ENCODE measurements around the gene RASAL2.
"Not testable (repeated sequence)": the region's sequence is repeated elsewhere in the genome, so short reads cannot be mapped to it uniquely, and the experiment has no call there.

Gene RASAL2

DNA sequence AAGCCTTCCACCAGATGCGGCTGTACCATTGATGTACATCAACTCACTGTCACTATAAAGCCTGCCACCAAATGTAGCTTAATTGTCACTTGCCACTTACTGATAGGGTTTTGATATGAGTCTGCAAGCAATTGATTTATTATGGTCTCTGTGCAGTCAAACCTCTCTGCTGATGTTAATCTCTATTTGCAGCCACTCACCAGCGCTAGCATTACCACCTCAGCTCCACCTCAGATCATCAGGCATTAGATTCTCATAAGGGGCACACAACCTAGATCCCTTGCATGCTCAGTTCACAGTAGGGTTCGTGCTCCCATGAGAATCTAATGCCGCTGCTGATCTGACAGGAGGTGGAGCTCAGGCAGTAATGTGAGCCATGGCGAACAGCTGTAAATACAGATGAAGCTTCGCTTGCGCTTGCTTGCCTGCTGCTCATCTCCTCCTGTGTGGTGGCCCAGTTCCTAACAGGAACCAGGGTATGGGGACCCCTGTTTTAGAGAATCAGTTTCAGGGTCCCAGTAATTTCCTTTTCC is 26.7 kb downstream of the RASAL2 start:
- not testable (repeated sequence) for DNase-seq

GRCh38 chr1:178121883-178122282 is 28.0 kb downstream of the RASAL2 start:
- DNase-seq = no peak

DNA sequence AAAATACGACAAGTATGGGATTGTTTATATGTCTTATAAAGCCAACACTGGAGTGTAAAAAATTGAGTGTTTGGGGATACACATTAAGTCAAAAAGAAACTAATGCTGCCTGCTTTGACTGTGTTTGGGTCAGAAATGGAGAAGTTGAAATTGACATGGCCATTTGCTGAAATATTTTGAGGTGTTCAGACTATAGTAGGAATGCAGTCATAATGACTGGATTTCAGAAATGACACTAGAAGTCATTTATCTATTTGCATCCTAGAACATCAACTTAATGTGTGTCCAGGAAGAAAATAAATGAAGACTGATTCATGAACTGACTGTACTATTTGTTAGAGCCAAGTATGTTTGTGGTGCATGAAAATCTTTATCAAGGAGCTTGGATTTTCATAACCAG is 28.4 kb downstream of the RASAL2 start:
- DNase-seq = no peak

GRCh38 chr1:178124115-178124514 is 30.2 kb downstream of the RASAL2 start:
- DNase-seq = no peak

GRCh38 chr1:178126261-178126660 is 32.4 kb downstream of the RASAL2 start:
- DNase-seq = no peak

GRCh38 chr1:178126741-178127185 is 32.9 kb downstream of the RASAL2 start:
- no peak for DNase-seq

- DNase-seq = no peak
Measured at GRCh38 chr1:178127482-178128191, 33.7 kb downstream of the RASAL2 start.

- no peak for DNase-seq
Measured at GRCh38 chr1:178133239-178133989, 39.5 kb downstream of the RASAL2 start.

DNA sequence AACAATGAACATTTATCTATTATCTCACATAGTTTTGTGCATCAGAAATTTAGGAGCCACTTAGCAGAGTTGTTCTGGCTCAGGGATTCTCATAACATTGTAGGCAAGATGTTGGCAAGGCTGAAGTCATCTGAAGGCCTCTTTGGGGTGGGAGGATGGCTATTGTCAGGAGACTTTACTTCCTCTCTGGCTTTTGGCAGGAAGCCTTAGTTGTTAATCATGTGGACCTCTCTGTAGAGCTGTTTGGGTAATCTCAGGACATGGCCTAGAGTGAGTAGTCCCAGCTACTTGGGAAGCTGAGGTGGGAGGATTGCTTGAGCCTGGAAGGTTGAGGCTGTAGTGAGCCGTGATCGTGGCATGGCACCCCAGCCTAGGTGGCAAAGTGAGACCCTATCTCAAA is 40.2 kb downstream of the RASAL2 start:
- no peak for DNase-seq

GRCh38 chr1:178137238-178137637 is 43.3 kb downstream of the RASAL2 start:
- DNase-seq = no peak

DNA sequence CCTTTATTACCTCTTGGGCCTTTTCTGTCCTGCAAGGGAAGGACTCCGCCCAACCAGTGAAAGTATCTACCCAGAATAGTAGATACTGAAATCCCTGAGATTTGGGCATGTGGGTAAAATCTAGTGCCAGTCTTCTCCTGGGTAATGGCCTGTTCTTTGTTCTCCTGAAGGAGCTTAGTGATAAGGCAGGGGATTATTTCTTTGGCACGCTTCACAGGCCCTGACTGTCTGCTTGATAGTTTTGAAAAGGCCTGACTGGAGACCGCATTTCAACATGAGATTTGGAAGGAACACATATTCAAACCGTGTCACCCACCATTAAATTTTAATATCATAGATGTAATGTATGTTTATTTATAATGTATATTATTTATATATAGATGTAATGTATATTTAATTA is 48.9 kb downstream of the RASAL2 start:
- no peak for DNase-seq

DNA sequence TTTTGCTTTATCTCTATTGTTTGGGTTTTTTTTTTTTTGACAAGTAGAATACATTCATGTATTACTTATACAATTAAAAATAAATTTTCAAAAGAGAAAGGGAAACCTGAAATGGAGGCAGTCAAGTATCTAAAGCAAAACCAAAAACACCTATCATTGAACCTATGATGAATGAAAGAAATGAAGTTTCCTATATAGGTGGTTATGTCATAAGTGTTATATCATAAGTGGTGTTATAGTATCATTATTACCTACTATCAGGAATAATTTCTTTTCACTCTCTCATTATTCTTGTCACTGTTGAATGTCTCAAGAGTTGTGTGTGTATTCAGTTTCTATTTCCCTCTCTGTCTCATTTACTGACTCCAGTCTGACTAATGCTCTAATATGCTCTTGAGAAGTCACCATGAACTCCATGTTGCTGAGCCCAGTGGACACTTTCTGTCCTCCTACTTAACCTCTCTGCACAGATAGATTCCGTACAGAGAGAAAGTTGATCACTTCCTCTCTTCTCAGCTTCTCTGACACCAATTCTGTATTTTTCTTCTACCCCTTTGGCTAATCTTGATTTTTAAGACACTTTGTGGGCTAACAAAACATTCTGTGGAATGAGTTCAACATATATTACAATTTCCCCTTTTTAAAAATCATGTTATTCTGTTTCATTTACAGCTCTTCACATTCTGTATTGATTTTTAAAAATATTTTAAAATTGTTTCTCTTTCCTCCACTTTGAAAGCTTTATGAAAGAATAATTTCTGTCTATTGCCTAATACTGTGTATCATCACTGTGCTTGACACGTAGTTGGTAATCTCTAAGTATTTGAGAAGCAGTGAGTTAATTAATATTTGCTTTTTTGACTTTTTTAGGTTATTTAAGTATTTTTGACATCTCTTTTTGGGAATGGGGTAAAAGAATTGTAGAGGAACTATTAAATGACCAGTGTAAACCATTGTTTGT is 50.1 kb downstream of the RASAL2 start:
- no peak for DNase-seq

- DNase-seq = no peak
Measured at GRCh38 chr1:178145605-178146004, 51.7 kb downstream of the RASAL2 start.

GRCh38 chr1:178146436-178146835 is 52.5 kb downstream of the RASAL2 start:
- no peak for DNase-seq

- DNase-seq = no peak
Measured at GRCh38 chr1:178150610-178151009, 56.7 kb downstream of the RASAL2 start.

- no peak for DNase-seq
Measured at GRCh38 chr1:178151831-178152230, 57.9 kb downstream of the RASAL2 start.

DNA sequence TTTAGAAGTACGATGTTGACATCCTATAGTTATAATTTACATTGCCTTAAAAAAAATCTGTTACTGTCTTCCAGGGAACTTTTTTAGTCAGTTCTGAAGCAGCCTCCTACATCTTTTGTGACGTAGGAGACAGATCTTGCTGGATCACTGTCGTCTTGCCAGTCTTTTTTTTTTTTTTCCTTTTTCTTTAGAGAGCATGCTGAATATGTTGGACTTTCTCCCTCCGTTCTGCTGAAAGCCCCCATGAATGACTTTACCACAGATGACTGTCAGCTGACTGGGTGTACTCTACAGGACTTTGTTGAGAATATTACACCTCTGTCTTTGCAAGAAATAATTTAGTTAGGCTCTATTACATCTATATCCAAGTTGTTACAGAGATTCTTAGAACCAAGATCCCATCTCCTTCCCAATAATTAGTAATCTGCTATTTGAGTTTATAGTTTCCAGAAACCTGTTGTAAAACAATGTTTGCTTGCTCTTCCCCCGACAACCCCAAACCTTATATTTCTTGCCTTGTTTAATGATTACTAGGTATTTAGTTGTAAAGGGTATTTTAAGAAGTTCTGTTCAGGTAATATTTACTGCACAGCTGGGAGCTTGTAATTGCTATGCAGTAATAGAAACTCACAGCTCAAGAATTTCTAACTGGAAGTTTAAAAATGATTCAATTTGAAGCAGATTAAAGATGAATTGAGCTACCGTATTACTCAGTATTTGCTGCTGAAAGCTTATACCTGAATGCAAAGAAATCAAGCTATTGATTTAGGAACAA is 61.8 kb downstream of the RASAL2 start:
- no peak for DNase-seq

- no peak for DNase-seq
Measured at GRCh38 chr1:178160736-178161475, 67.0 kb downstream of the RASAL2 start.

DNA sequence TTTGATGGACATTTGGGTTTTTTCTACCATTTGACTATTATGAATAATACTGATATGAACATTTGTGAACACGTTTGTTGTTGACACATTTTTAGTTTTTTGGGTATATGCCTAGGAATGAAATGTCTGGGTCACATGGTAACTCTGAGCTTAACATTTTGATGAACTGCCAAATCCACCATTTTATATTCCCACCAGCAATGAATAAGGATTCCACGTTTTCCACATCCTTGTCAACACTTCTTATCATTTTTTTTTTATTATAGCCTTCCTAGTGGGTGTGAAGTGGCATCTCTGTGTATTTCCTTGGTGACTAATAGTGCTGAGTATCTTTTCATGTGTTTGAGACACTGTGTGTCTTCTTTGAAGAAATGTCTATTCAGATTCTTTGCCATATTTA is 67.6 kb downstream of the RASAL2 start:
- no peak for DNase-seq

- DNase-seq = no peak
Measured at GRCh38 chr1:178165196-178165595, 71.3 kb downstream of the RASAL2 start.

GRCh38 chr1:178166429-178167024 is 72.6 kb downstream of the RASAL2 start:
- no peak for DNase-seq
